ENCODE results near the gene MEF2C.

- TF ChIP-seq CTCF (IDR thresholded peaks at IDR 0.05) (no peak), POLR2AphosphoS5 (IDR thresholded peaks at IDR 0.05; ENCODE audit: low read depth, low read length) (no peak), REST (IDR thresholded peaks at IDR 0.05; ENCODE audit: insufficient read depth in 1 of 2, low read depth in 2 of 2, low read length in 1 of 2) (no peak), TCF7L2 (IDR thresholded peaks at IDR 0.05; ENCODE audit: low read depth, low read length) (no peak)
Measured at GRCh38 chr5:88679638-88680037, 203.3 kb downstream of the MEF2C start.
